Smooth muscle cell (in vitro differentiated cells): ENCODE results near the gene FBXW7. TPM values are rescaled to one million over a fixed set of nuclear protein-coding genes. Genes with fewer than 3 reads are reported as not detected.

Experiments used
- DNase-seq: peaks from one replicate; lab custom pipeline; 2025; ENCODE audit not compliant: unreplicated experiment; lab: John Stamatoyannopoulos, UW
- H2AFZ ChIP-seq: fragments of 200-600 bp; sonication (generic); 2 replicates; pipeline ENCODE4 v1.6.0; 2016; ENCODE audit warnings: antibody characterized with exemption, low read depth, mild to moderate bottlenecking
- H3F3A ChIP-seq: fragments of 200-600 bp; sonication (generic); 2 replicates; pipeline ENCODE4 v1.6.0; 2017; ENCODE audit warnings: antibody characterized with exemption, low read depth
- H3K27ac ChIP-seq: fragments of 200-600 bp; sonication (generic); 2 replicates; pipeline ENCODE4 v1.5.1; 2016; ENCODE audit warnings: low read depth, mild to moderate bottlenecking
- H3K27me3 ChIP-seq: fragments of 200-600 bp; sonication (generic); 2 replicates; pipeline ENCODE4 v1.6.1; 2016; ENCODE audit warnings: low read depth, mild to moderate bottlenecking
- H3K36me3 ChIP-seq: fragments of 200-600 bp; sonication (generic); 2 replicates; pipeline ENCODE4 v1.5.1; 2016; ENCODE audit warnings: low read depth
- H3K4me1 ChIP-seq: fragments of 200-600 bp; sonication (generic); 2 replicates; pipeline ENCODE4 v1.5.1; 2016; ENCODE audit warnings: low read depth
- H3K4me2 ChIP-seq: fragments of 200-600 bp; sonication (generic); 2 replicates; pipeline ENCODE4 v1.6.0; 2016; ENCODE audit warnings: mild to moderate bottlenecking
- H3K4me3 ChIP-seq: fragments of 200-600 bp; sonication (generic); 2 replicates; pipeline ENCODE4 v1.5.1; 2016; ENCODE audit warnings: mild to moderate bottlenecking
- H3K79me2 ChIP-seq: fragments of 200-600 bp; sonication (generic); 2 replicates; pipeline ENCODE4 v1.6.0; 2016; ENCODE audit warnings: low read depth, mild to moderate bottlenecking
- H3K9ac ChIP-seq: fragments of 200-600 bp; sonication (generic); 2 replicates; pipeline ENCODE4 v1.6.0; 2016; ENCODE audit warnings: low read depth
- H3K9me3 ChIP-seq: fragments of 200-600 bp; sonication (generic); replicated peaks from 2 replicates; pipeline ENCODE4 v1.5.1; 2016; ENCODE audit warnings: low read depth
- H4K20me1 ChIP-seq: fragments of 200-600 bp; sonication (generic); 2 replicates; pipeline ENCODE4 v1.6.0; 2016; ENCODE audit warnings: low read depth
- WGBS: methylation state at CpG from one replicate; pipeline ENCODE4 v1.1.7; 2016; ENCODE audit warnings: low lambda C conversion rate; 5-methylcytosine and 5-hydroxymethylcytosine counted together
- polyA plus RNA-seq: library from polyadenylated mRNA; unstranded; fragments of >200 nt; fragmentation: Nextera tagmentation; extraction: Ambion mirVana; gene quantifications from 2 replicates; pipeline ENCODE4 v1.2.1, GENCODE V29; 2016
- total RNA-seq: library from RNA; depleted of rRNA; stranded (reverse); fragments of >200 nt; gene quantifications from 2 replicates; pipeline ENCODE4 v1.2.3, GENCODE V29; 2014
- TF ChIP-seq, protein P1 (sequence below): fragments of 200-600 bp; sonication (generic); IDR thresholded peaks from 2 replicates; pipeline ENCODE4 v1.5.1; 2017; ENCODE audit warnings: borderline replicate concordance, mild to moderate bottlenecking, antibody characterized with exemption; ENCODE audit not compliant: insufficient read depth, poor library complexity, severe bottlenecking

Gene FBXW7
- total and polyA plus RNA-seq, 2 experiments from 2014 or later = 16.4 to 31.6 TPM

DNA sequence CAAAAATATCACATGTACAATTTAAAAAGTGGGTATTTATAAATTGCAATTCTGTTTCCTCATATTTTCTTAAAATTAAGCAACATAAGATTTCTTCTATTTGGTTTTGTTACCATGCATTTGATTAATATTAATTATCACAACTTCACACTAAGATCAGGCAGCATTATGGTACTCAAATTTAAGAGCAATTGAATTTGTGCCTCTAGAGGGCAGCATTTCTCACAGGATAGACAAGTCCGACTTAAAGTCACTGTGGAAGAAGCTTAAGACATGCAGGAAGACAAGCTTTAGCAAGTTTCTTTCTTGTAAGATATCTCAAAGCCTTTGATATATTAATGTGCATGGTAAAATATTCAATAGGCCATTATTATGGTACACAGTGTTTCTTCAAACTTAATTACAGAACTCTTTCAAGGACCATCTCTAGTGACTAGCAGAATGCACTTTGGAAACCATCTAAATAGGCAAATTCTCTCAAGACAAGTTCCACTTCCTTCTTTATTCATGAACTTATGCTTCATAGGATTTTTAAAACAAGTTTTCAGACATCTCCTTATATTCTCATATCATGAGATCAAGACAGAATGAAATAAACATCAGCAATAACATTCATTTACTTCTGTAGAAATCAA lies 35.0 kb downstream of the FBXW7 start:
- 0% methylated on average over 1 of the region's 1 CpG for WGBS
- Histone ChIP-seq H3K9ac (no peak overlapping the region), H3K27ac (no peak overlapping the region), H2AFZ (no peak overlapping the region), H3K4me2 (peak overlapping the region; percentile 29), H3F3A (no peaks in the 10 kb centered on the region), H3K36me3 (no peaks in the 10 kb centered on the region), H4K20me1 (peaks cover 54% of the 10 kb centered on the region), H3K27me3 (no peaks in the 10 kb centered on the region), H3K79me2 (peaks cover 72% of the 10 kb centered on the region), H3K9me3 (no peaks in the 10 kb centered on the region), H3K4me3 (no peak overlapping the region), H3K4me1 (peaks cover 10% of the 10 kb centered on the region)
- TF ChIP-seq, protein P1, sequence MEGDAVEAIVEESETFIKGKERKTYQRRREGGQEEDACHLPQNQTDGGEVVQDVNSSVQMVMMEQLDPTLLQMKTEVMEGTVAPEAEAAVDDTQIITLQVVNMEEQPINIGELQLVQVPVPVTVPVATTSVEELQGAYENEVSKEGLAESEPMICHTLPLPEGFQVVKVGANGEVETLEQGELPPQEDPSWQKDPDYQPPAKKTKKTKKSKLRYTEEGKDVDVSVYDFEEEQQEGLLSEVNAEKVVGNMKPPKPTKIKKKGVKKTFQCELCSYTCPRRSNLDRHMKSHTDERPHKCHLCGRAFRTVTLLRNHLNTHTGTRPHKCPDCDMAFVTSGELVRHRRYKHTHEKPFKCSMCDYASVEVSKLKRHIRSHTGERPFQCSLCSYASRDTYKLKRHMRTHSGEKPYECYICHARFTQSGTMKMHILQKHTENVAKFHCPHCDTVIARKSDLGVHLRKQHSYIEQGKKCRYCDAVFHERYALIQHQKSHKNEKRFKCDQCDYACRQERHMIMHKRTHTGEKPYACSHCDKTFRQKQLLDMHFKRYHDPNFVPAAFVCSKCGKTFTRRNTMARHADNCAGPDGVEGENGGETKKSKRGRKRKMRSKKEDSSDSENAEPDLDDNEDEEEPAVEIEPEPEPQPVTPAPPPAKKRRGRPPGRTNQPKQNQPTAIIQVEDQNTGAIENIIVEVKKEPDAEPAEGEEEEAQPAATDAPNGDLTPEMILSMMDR = peak; percentile 89
- no peak for DNase-seq

DNA sequence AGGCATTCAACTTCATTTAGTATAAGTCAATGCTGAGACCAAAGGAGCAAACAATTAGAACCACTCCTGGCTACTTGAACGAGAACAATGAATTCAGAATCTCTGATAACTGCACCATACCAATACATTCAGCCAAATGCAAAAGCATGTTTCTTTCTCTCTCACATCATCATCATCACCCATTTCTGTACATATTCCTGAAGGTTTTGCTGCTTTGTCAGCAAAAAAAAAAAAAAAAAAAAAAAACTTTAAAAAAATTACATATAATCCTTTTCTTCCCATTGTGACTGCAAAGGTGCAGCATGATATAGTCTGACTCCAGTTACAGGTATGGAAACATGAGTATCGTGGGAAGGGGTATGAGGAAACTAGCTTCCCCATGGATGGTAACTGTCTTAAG lies 35.6 kb downstream of the FBXW7 start:
- Histone ChIP-seq H3K9me3 (no peaks in the 10 kb centered on the region), H3K27ac (no peak overlapping the region), H3K36me3 (no peaks in the 10 kb centered on the region), H2AFZ (no peak overlapping the region), H3K9ac (no peak overlapping the region), H3F3A (no peaks in the 10 kb centered on the region), H3K27me3 (no peaks in the 10 kb centered on the region), H3K4me1 (peaks cover 10% of the 10 kb centered on the region), H3K4me3 (no peak overlapping the region), H3K79me2 (peaks cover 78% of the 10 kb centered on the region), H4K20me1 (peaks cover 59% of the 10 kb centered on the region), H3K4me2 (no peak overlapping the region)
- TF ChIP-seq, protein P1 = no peak
- WGBS = 96% methylated on average over 2 of the region's 2 CpGs
- no peak for DNase-seq

DNA sequence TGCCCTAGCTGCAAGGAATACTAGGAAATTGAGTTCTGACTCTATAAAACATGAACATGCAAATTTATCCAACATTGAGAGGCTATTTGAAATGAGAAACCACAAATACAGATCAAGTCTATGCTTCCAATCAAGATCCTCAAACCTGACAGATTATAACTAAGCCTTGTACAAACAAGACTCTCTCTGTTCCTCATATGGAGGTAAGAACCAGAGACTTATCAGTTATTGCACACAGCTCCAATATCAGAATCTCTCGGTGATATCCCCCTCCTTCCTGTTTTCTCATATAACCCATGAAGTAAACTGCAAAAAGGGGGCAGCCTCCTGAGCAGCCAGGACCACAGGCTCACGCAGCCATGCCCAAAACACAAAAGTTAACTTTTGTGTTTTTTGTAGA lies 36.5 kb downstream of the FBXW7 start:
- DNase-seq = no peak
- TF ChIP-seq, protein P1 = no peak
- H3K79me2 ChIP-seq = peaks cover 78% of the 10 kb centered on the region
- H3K9me3 ChIP-seq = no peaks in the 10 kb centered on the region
- no peak overlapping the region for H2AFZ ChIP-seq
- no peak overlapping the region for H3K9ac ChIP-seq
- H3K4me3 ChIP-seq = no peak overlapping the region
- no peak overlapping the region for H3K27ac ChIP-seq
- H3K4me2 ChIP-seq = no peak overlapping the region
- WGBS = 88% methylated on average over 2 of the region's 2 CpGs
- H3K4me1 ChIP-seq = peaks cover 10% of the 10 kb centered on the region
- peaks cover 65% of the 10 kb centered on the region for H4K20me1 ChIP-seq
- H3K27me3 ChIP-seq = no peaks in the 10 kb centered on the region
- no peaks in the 10 kb centered on the region for H3F3A ChIP-seq
- no peaks in the 10 kb centered on the region for H3K36me3 ChIP-seq

DNA sequence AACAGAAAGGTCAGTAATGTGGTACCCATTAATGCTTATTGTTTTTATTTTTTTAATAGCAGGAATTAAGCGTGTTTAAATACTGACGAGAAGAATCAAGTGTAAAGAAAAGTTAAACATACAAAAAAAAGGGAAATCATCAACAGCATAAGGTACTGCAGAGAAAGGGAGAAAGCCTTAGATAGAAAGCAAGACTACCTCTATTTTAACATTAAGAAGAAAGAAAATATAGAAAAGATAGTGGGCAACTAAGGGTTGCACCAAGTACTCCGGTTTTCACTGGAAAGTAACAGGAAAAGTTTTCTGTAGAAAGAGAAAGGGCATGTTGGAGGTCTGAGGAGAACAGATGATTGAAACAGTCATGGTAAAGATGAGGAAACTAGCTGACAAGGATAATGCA lies 41.9 kb downstream of the FBXW7 start:
- Histone ChIP-seq H3K27me3 (no peaks in the 10 kb centered on the region), H3K9me3 (no peaks in the 10 kb centered on the region), H3K4me3 (no peak overlapping the region), H3K36me3 (no peaks in the 10 kb centered on the region), H3K27ac (no peak overlapping the region), H3K4me1 (no peaks in the 10 kb centered on the region), H3F3A (no peaks in the 10 kb centered on the region), H3K4me2 (no peak overlapping the region), H2AFZ (no peak overlapping the region), H3K9ac (no peak overlapping the region), H4K20me1 (peaks cover 82% of the 10 kb centered on the region), H3K79me2 (peaks cover 91% of the 10 kb centered on the region)
- no peak for DNase-seq
- 97% methylated on average over 3 of the region's 3 CpGs for WGBS
- TF ChIP-seq, protein P1 = no peak
